Measurements from ENCODE around the gene HMSD.

GRCh38 chr18:63972002-63972376 is 22.9 kb downstream of the HMSD start:
- TF ChIP-seq POLR2A (IDR thresholded peaks at IDR 0.05) (no peak), CTCF (IDR thresholded peaks at IDR 0.05 in 4 of 5, conservative IDR thresholded peaks at IDR 0.05 in 1 of 5) (no peak)

Data from gastrocnemius medialis (tissue), 4 donors.